Urinary bladder (tissue), 4 donors: ENCODE data around the gene EIF2S3. TPM values are rescaled to one million over a fixed set of nuclear protein-coding genes. Genes with fewer than 3 reads are reported as not detected.

ENCODE experiments used
- DNase-seq: peaks from one replicate; pipeline ENCODE4 v3.0.0-alpha.2; 2015; ENCODE audit errors: extremely low spot score
- H3K27ac ChIP-seq: one replicate; pipeline ENCODE4 v1.5.1; 2013; ENCODE audit warnings: low read depth, mild to moderate bottlenecking, moderate library complexity
- H3K36me3 ChIP-seq: one replicate; pipeline ENCODE4 v1.6.1; 2013; ENCODE audit warnings: mild to moderate bottlenecking, moderate library complexity; ENCODE audit not compliant: insufficient read depth
- H3K4me1 ChIP-seq: one replicate; pipeline ENCODE4 v1.6.1; 2013; ENCODE audit warnings: mild to moderate bottlenecking, moderate library complexity; ENCODE audit not compliant: insufficient read depth
- H3K4me3 ChIP-seq: one replicate; pipeline ENCODE4 v1.5.1; 2013; ENCODE audit warnings: low read depth, low read length
- WGBS: extraction: QIAGEN DNeasy Blood & Tissue Kit; methylation state at CpG from one replicate; pipeline ENCODE4 v1.1.7; 2013; 5-methylcytosine and 5-hydroxymethylcytosine counted together
- polyA plus RNA-seq: library from polyadenylated mRNA; stranded (reverse); fragments of 200-250 nt; gene quantifications from one replicate; pipeline ENCODE4 v1.2.3, GENCODE V29; 2013
- total RNA-seq: library from RNA; depleted of rRNA; stranded (reverse); fragments of >200 nt; gene quantifications from one replicate; pipeline ENCODE4 v1.2.3, GENCODE V29; 2014
- donor health status: healthy with polysubstance abuse.
- donor health status: healthy.

EIF2S3 gene
- total RNA-seq (261 TPM), polyA plus RNA-seq (85.5 TPM)

GRCh38 chrX:24054182-24055042 lies at the start of gene EIF2S3:
TSS of gene EIF2S3 (plus strand) at chrX:24054956. CDS start at chrX:24054969, 13 bp downstream.
- Histone ChIP-seq H3K4me1 (no peaks in the 10 kb centered on the region), H3K27ac (peak within 1 kb of the TSS; percentile 79), H3K36me3 (no peaks in the 10 kb centered on the region), H3K4me3 (peak within 1 kb of the TSS; percentile 83)
- peak; percentile 83 for DNase-seq
- under 1% methylated on average over 57 of the region's 57 CpGs for WGBS

- DNase-seq, result no peak
- no peak overlapping the region for H3K27ac ChIP-seq
- H3K4me3 ChIP-seq, result no peak overlapping the region
- H3K36me3 ChIP-seq, result no peaks in the 10 kb centered on the region
- H3K4me1 ChIP-seq, result no peaks in the 10 kb centered on the region
- 84% methylated on average over 1 of the region's 1 CpG for WGBS
These were observed 49.7 kb upstream of the EIF2S3 start for GRCh38 chrX:24005028-24005427.

- Histone ChIP-seq H3K4me1 (no peaks in the 10 kb centered on the region), H3K27ac (no peak overlapping the region), H3K4me3 (no peak overlapping the region), H3K36me3 (no peaks in the 10 kb centered on the region)
- WGBS, result 92% methylated on average over 9 of the region's 9 CpGs
- DNase-seq, result no peak
These were observed 48.9 kb upstream of the EIF2S3 start for GRCh38 chrX:24005867-24006266.

GRCh38 chrX:24012266-24012665 lies 42.5 kb upstream of the EIF2S3 start:
- Histone ChIP-seq H3K4me3 (no peak overlapping the region), H3K4me1 (no peaks in the 10 kb centered on the region)
- 91% methylated on average over 1 of the region's 1 CpG for WGBS

GRCh38 chrX:24014388-24015018 lies 40.3 kb upstream of the EIF2S3 start:
- H3K4me1 ChIP-seq, result no peaks in the 10 kb centered on the region
- H3K27ac ChIP-seq, result no peak overlapping the region
- no peak overlapping the region for H3K4me3 ChIP-seq
- no peaks in the 10 kb centered on the region for H3K36me3 ChIP-seq
- DNase-seq, result no peak
- WGBS, result 49% methylated on average over 5 of the region's 5 CpGs

More at GRCh38 chrX:24012266-24012665, 42.5 kb upstream of the EIF2S3 start:
- no peak overlapping the region for H3K27ac ChIP-seq
- no peak for DNase-seq
- H3K36me3 ChIP-seq, result no peaks in the 10 kb centered on the region

- H3K4me1 ChIP-seq, result no peaks in the 10 kb centered on the region
- no peaks in the 10 kb centered on the region for H3K36me3 ChIP-seq
- no peak for DNase-seq
- H3K4me3 ChIP-seq, result no peak overlapping the region
- no peak overlapping the region for H3K27ac ChIP-seq
- 97% methylated on average over 9 of the region's 9 CpGs for whole genome bisulfite sequencing
These were observed 37.1 kb upstream of the EIF2S3 start for GRCh38 chrX:24017674-24018073.

- Histone ChIP-seq H3K4me1 (no peaks in the 10 kb centered on the region), H3K4me3 (no peak overlapping the region), H3K27ac (no peak overlapping the region), H3K36me3 (no peaks in the 10 kb centered on the region)
- 76% methylated on average over 4 of the region's 4 CpGs for WGBS
- DNase-seq, result no peak
These were observed 35.9 kb upstream of the EIF2S3 start for GRCh38 chrX:24018809-24019208.

GRCh38 chrX:24019448-24019847 lies 35.3 kb upstream of the EIF2S3 start:
- DNase-seq, result no peak
- Histone ChIP-seq H3K36me3 (no peaks in the 10 kb centered on the region), H3K4me1 (no peaks in the 10 kb centered on the region), H3K27ac (no peak overlapping the region), H3K4me3 (no peak overlapping the region)
- WGBS, result 80% methylated on average over 7 of the region's 7 CpGs

- WGBS, result 60% methylated on average over 3 of the region's 3 CpGs
- Histone ChIP-seq H3K36me3 (no peaks in the 10 kb centered on the region), H3K4me3 (no peak overlapping the region), H3K4me1 (no peaks in the 10 kb centered on the region), H3K27ac (no peak overlapping the region)
- DNase-seq, result no peak
These were observed 34.4 kb upstream of the EIF2S3 start for GRCh38 chrX:24020306-24020876.

- Histone ChIP-seq H3K4me3 (no peak overlapping the region), H3K27ac (no peak overlapping the region), H3K36me3 (no peaks in the 10 kb centered on the region), H3K4me1 (no peaks in the 10 kb centered on the region)
- DNase-seq, result no peak
- WGBS, result 19% methylated on average over 1 of the region's 1 CpG
These were observed 31.2 kb upstream of the EIF2S3 start for GRCh38 chrX:24023544-24023943.

GRCh38 chrX:24023972-24024669 lies 30.6 kb upstream of the EIF2S3 start:
- Histone ChIP-seq H3K36me3 (no peaks in the 10 kb centered on the region), H3K4me1 (no peaks in the 10 kb centered on the region), H3K4me3 (peak overlapping the region; percentile 86), H3K27ac (no peak overlapping the region)
- DNase-seq, result no peak
- under 1% methylated on average over 19 of the region's 19 CpGs for WGBS

- under 1% methylated on average over 84 of the region's 111 CpGs for WGBS
- Histone ChIP-seq H3K4me3 (peak overlapping the region; percentile 86), H3K36me3 (no peaks in the 10 kb centered on the region), H3K27ac (peak overlapping the region; percentile 89), H3K4me1 (no peaks in the 10 kb centered on the region)
- peak; percentile 66 for DNase-seq
These were observed 29.7 kb upstream of the EIF2S3 start for GRCh38 chrX:24024819-24025740.
